HL-60 (cell line): ENCODE measurements around the gene SLC4A3.

ENCODE experiments used
- GABPA ChIP-seq: IDR thresholded peaks from 2 replicates; pipeline ENCODE4 v1.6.1; 2012; ENCODE audit warnings: low read depth
- POLR2AphosphoS5 ChIP-seq: IDR thresholded peaks from 2 replicates; pipeline ENCODE4 v1.6.1; 2012; ENCODE audit warnings: low read depth
- REST ChIP-seq: IDR thresholded peaks from 2 replicates; pipeline ENCODE4 v1.6.1; 2012; ENCODE audit warnings: low read depth; ENCODE audit not compliant: insufficient replicate concordance
- SPI1 ChIP-seq: IDR thresholded peaks from 2 replicates; pipeline ENCODE4 v1.6.1; 2012; ENCODE audit warnings: low read depth, mild to moderate bottlenecking, borderline replicate concordance
- TF ChIP-seq, protein P1 (sequence below): IDR thresholded peaks from one replicate; pipeline ENCODE4 v1.5.1; 2011; ENCODE audit warnings: low read length, control low read depth, inconsistent platforms; ENCODE audit not compliant: insufficient read depth

DNA sequence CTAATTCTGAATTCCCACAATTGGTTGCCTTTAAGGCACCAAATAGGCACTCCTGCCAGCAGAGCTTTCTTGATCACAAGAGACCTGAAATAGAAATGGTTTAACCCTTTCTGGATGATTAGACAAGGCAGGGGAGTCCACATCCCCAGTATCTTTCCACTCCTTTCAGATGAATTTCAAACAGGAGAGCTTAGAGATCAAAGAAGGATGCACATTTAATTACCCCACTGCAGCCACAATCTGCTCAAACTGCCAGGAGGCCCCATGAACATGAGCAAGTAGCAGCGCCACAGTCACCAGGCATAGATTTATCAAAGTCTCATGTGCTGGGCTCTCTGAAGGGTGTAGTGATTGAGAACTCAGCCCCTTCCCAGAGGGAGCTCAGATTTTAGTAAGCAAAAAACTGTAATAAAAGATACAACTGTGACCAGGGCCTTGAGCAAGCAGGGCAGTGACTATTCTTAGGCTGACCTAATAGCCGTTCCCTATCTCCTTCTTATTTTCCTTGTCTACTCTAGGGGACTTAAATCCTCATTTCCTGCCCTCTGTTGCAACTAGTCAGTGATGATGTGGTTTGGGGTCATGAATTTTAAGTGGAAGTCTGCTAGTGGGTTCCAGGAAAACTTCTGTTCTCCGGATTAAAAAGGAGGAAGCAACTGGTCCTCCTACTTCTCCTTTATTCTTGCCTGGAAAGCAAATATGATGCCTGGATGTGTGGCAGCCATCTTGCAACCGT is 53.7 kb downstream of the SLC4A3 start:
- TF ChIP-seq, protein P1, sequence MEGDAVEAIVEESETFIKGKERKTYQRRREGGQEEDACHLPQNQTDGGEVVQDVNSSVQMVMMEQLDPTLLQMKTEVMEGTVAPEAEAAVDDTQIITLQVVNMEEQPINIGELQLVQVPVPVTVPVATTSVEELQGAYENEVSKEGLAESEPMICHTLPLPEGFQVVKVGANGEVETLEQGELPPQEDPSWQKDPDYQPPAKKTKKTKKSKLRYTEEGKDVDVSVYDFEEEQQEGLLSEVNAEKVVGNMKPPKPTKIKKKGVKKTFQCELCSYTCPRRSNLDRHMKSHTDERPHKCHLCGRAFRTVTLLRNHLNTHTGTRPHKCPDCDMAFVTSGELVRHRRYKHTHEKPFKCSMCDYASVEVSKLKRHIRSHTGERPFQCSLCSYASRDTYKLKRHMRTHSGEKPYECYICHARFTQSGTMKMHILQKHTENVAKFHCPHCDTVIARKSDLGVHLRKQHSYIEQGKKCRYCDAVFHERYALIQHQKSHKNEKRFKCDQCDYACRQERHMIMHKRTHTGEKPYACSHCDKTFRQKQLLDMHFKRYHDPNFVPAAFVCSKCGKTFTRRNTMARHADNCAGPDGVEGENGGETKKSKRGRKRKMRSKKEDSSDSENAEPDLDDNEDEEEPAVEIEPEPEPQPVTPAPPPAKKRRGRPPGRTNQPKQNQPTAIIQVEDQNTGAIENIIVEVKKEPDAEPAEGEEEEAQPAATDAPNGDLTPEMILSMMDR, result no peak
- no peak for TF ChIP-seq REST
- no peak for TF ChIP-seq SPI1
- TF ChIP-seq POLR2AphosphoS5, result no peak
- no peak for TF ChIP-seq GABPA
